DND-41 (cell line): ENCODE results near the gene E2F2.
A peak's percentile ranks its signal among the peaks of the same experiment; 100 is the strongest.
"Not testable (repeated sequence)": the region's sequence is repeated elsewhere in the genome, so short reads cannot be mapped to it uniquely, and the experiment has no call there.

Source experiments
- ATAC-seq: fragments of 200-7000 bp; cut with Tn5 transposase; 3 replicates; pipeline ENCODE4 v1.9.1; 2021; ENCODE audit warnings: low read depth; ENCODE audit not compliant: insufficient read depth
- DNase-seq: peaks from one replicate; pipeline ENCODE4 v3.0.0-alpha.2; 2020
- H2AFZ ChIP-seq: 2 replicates; pipeline ENCODE4 v1.6.0; 2012; ENCODE audit warnings: low read depth, low read length
- H3K27ac ChIP-seq: 2 replicates; pipeline ENCODE4 v1.5.1; 2012; ENCODE audit warnings: low read length, inconsistent platforms
- H3K27me3 ChIP-seq: fragments of 200-600 bp; sonication (generic); 2 replicates; pipeline ENCODE4 v1.6.0; 2012; ENCODE audit warnings: low read length, mild to moderate bottlenecking, inconsistent platforms; ENCODE audit not compliant: insufficient read depth, poor library complexity
- H3K36me3 ChIP-seq: 2 replicates; pipeline ENCODE4 v1.5.1; 2012; ENCODE audit warnings: low read length, inconsistent platforms; ENCODE audit not compliant: insufficient read depth
- H3K4me1 ChIP-seq: 2 replicates; pipeline ENCODE4 v1.5.1; 2012; ENCODE audit warnings: mild to moderate bottlenecking, low read length; ENCODE audit not compliant: insufficient read depth
- H3K4me2 ChIP-seq: 2 replicates; pipeline ENCODE4 v1.6.0; 2012; ENCODE audit warnings: mild to moderate bottlenecking, moderate library complexity, low read length, inconsistent platforms; ENCODE audit not compliant: insufficient read depth
- H3K4me3 ChIP-seq, 2 experiments: fragments of 200-600 bp in 1 of 2; shearing (Covaris generic) in 1 of 2; 2 replicates each; pipeline ENCODE4 v1.5.1; 2012 to 2016; ENCODE audit warnings: inconsistent platforms in 2 of 2, low read length in 2 of 2, mild to moderate bottlenecking in 2 of 2, low read depth in 1 of 2, moderate library complexity in 1 of 2
- H3K79me2 ChIP-seq: 2 replicates; pipeline ENCODE4 v1.6.0; 2012; ENCODE audit warnings: low read length, inconsistent platforms; ENCODE audit not compliant: insufficient read depth
- H3K9ac ChIP-seq: 2 replicates; pipeline ENCODE4 v1.6.0; 2012; ENCODE audit warnings: low read depth, mild to moderate bottlenecking, inconsistent platforms, low read length, moderate library complexity
- H3K9me3 ChIP-seq: 2 replicates; pipeline ENCODE4 v1.5.1; 2012; ENCODE audit warnings: low read length, moderate library complexity, mild to moderate bottlenecking, inconsistent platforms; ENCODE audit not compliant: insufficient read depth, severe bottlenecking
- H4K20me1 ChIP-seq: 2 replicates; pipeline ENCODE4 v1.6.0; 2012; ENCODE audit warnings: low read length; ENCODE audit not compliant: insufficient read depth
- CTCF ChIP-seq: IDR thresholded peaks from 2 replicates; pipeline ENCODE4 v1.5.1; 2012; ENCODE audit warnings: borderline replicate concordance, low read length, moderate library complexity, mild to moderate bottlenecking; ENCODE audit not compliant: poor library complexity, severe bottlenecking; ENCODE audit errors: extremely low read depth
- EZH2 ChIP-seq: IDR thresholded peaks from 3 replicates; pipeline ENCODE4 v1.6.1; 2012; ENCODE audit warnings: borderline replicate concordance, low read depth, mild to moderate bottlenecking, moderate library complexity, low read length, inconsistent platforms; ENCODE audit not compliant: severe bottlenecking

Gene E2F2

DNA sequence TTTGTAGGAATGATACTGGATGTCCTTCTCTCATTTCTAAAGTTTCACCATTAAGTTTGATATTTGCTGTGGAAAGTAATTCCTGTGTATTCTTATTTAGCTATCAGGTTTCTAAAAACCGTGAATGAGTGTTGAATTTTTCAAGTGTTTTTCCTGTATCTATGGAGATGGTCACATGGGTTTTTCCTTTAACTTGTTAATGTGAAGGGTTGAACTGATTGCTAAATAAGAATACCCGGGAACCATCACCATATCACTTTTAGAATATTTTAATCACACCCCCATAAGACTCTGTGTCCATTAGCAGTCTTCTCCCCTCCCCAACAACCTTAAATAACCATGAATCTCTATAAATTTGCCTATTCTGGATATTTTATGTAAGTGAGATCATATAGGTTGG, 30.6 kb downstream of the E2F2 start:
- Histone ChIP-seq H3K36me3 (no peaks in the 10 kb centered on the region; the same call in 1 of the 2 replicates), H3K4me2 (no peak overlapping the region), H3K27ac (no peak overlapping the region), H3K9ac (no peak overlapping the region), H3K79me2 (no peaks in the 10 kb centered on the region), H3K27me3 (no peaks in the 10 kb centered on the region), H3K4me1 (0 out of 2 replicates have a peak, but pooled peaks cover 2% of the 10 kb centered on the region), H2AFZ (no peak overlapping the region), H3K9me3 (no peaks in the 10 kb centered on the region), H4K20me1 (no peaks in the 10 kb centered on the region), H3K4me3 (no peak overlapping the region)
- TF ChIP-seq CTCF (no peak), EZH2 (no peak)
- no peak for ATAC-seq
- no peak for DNase-seq

DNA sequence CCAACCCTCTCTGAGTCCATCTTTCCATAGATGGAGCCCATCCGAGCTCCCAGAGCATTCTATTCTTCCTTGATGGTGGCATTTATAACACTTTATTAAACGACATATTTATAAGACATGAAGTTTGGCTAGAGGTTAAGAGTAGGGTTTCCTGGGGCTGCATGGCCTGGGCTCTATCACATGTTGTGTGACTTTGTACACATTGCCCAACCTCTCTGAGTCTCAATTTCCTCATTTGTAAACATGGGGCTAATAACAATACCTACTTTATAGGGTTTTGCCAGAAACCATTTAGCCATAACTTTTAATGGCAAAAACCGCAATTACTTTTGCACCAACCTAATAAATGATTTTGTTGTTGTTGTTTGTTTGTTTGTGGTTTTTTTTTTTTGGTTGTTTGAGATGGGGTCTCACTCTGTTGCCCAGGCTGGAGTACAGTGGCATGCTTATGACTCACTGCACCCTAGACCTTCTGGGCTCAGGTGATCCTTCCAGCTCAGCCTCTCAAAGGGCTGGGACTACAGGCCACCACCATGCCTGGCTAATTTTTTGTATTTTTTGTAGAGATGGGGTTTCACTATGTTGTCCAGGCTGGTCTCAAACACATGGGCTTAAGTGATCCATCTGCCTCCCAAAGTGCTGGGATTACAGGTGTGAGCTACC, 33.1 kb downstream of the E2F2 start:
- Histone ChIP-seq H3K79me2 (no peaks in the 10 kb centered on the region), H3K27me3 (no peaks in the 10 kb centered on the region), H3K4me3 (no peak overlapping the region), H2AFZ (no peak overlapping the region), H3K36me3 (no peaks in the 10 kb centered on the region), H3K27ac (no peak overlapping the region), H3K9ac (no peak overlapping the region), H3K4me1 (0 out of 2 replicates have a peak, but pooled peaks cover 2% of the 10 kb centered on the region), H3K4me2 (no peak overlapping the region), H4K20me1 (no peaks in the 10 kb centered on the region), H3K9me3 (no peaks in the 10 kb centered on the region)
- DNase-seq (no peak), ATAC-seq (0 out of 3 replicates have a peak, but pooled peaks have one; percentile 20)
- TF ChIP-seq EZH2: no peak
- no peak for TF ChIP-seq CTCF

GRCh38 chr1:23496490-23497181, 34.4 kb downstream of the E2F2 start:
- Histone ChIP-seq H4K20me1 (no peaks in the 10 kb centered on the region), H3K9ac (no peak overlapping the region), H2AFZ (no peak overlapping the region), H3K4me3 (no peak overlapping the region), H3K27me3 (no peaks in the 10 kb centered on the region), H3K4me1 (0 out of 2 replicates have a peak, but pooled peaks cover 2% of the 10 kb centered on the region), H3K27ac (no peak overlapping the region), H3K79me2 (no peaks in the 10 kb centered on the region), H3K9me3 (no peaks in the 10 kb centered on the region), H3K4me2 (no peak overlapping the region), H3K36me3 (no peaks in the 10 kb centered on the region)
- DNase-seq (no peak), ATAC-seq (0 out of 3 replicates have a peak, but pooled peaks have one; percentile 35)
- TF ChIP-seq EZH2: no peak
- no peak for TF ChIP-seq CTCF

DNA sequence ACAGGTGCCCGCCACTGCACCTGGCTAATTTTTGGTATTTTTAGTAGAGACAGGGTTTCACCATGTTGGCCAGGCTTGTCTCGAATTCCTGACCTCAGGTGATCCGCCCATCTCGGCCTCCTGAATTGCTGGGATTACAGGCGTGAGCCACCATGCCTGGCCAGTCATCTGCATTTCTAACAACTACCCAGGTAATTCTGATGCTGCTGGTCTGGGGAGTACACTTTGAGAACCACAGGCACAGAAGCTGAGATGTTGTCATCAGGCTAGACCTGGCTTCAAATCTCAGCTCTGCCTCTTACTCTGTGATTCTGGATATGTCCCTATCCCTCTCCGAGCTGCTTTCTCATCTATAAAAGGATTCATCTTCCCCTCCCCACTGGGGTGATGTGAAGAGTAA, 36.2 kb downstream of the E2F2 start:
- H2AFZ ChIP-seq, DNase-seq, H3K4me1 ChIP-seq, H3K9ac ChIP-seq, H3K4me2 ChIP-seq, ATAC-seq, H3K36me3 ChIP-seq, H3K27ac ChIP-seq, H3K27me3 ChIP-seq, H3K9me3 ChIP-seq, H3K79me2 ChIP-seq, H4K20me1 ChIP-seq, H3K4me3 ChIP-seq: not testable (repeated sequence)

GRCh38 chr1:23492776-23493175, 38.3 kb downstream of the E2F2 start:
- not testable (repeated sequence) for ATAC-seq, H3K9ac ChIP-seq, H3K9me3 ChIP-seq

More at GRCh38 chr1:23492776-23493175, 38.3 kb downstream of the E2F2 start:
- not testable (repeated sequence) for H3K27ac ChIP-seq, H3K79me2 ChIP-seq, H4K20me1 ChIP-seq, H3K4me1 ChIP-seq, H3K4me3 ChIP-seq, H3K36me3 ChIP-seq, H3K4me2 ChIP-seq, H2AFZ ChIP-seq, DNase-seq
- peaks cover 13% of the 10 kb centered on the region for H3K27me3 ChIP-seq
